GM19324 (cell line): ENCODE results near the gene NAP1L2.
A peak's percentile ranks its signal among the peaks of the same experiment; 100 is the strongest.
"Not testable (repeated sequence)": the region's sequence is repeated elsewhere in the genome, so short reads cannot be mapped to it uniquely, and the experiment has no call there.

Experiments used
- ATAC-seq: cut with Tn5 transposase; IDR thresholded peaks from one replicate; pipeline ENCODE4 v1.9.1; 2021; ENCODE audit warnings: mild to moderate bottlenecking, moderate library complexity; ENCODE audit not compliant: unreplicated experiment, low FRiP score

NAP1L2 gene

DNA sequence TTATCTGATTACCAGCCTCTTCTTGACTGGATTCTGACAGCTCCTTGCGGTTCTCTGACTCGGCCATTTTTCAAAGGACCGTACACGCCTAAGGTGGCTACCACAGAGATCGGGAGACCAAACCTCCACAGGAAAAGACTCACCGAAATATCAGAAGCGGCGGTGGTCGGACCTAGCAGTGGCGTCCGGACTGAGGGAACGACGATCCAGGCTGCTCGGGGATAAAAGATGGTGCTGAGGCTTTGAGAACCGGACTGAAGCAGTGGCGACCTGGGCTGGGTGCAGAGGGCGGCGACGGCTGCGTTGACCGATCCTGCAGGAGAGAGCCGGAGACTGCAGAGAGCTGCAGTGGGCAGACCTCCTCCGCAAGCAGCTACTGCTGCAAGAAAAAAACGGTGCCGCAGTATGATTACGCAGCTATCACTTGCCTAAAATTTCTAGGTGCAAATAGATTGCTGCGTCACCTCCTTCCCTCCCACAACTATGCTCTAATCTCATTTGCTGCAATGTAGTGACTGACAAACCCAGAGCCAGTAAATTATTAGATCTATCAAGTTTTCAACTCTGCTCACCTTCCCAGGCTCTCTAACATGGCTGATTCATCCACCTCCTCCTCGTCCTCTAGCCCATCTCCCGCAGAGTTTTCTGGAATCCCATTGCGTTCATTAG is at the start of gene NAP1L2:
Gene NAP1L2, minus strand, starts transcription at position 426 of the 669 bp plus-strand sequence. Its CDS starts 359 bp downstream, at position 67.
- ATAC-seq = peak; percentile 86

DNA sequence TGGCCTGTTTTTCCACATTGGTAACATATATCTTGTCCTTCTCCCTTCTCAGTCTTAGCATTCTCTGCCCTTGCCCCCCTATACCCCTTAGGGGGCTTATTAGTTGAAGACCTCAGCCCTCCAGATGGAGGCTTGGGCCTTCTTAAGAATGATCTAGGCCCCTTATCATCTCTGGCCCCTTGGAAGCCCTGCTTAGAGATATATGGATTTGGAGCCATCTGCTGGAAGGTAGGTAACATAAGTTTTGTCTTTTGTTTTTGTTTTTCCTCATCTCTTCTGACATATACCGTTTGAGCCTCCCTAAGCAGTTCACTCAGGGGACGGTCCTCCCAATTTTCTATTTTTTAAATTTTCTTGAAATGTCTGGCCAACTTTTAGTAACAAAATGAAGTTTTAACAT is 48.3 kb upstream of the NAP1L2 start:
- ATAC-seq = no peak

DNA sequence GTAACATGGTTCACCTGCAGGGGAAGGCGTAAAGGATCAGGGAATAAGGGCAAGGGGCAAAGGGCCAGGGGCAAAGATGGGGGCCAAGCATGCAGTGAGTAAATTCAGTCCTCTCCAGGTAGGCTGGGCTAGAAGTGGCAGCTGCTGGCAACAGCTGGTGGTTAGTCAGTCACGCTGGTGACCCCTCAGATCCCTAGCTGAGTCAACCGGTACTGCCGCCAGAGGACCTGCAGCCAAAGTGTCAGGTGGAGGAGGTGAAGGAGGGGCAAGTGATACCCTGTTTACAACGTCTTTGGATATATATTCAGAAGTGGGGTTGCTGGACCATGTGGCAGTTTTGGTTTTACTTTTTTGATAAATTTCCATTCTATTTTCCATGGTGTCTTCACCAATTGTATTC is 24.6 kb upstream of the NAP1L2 start:
- no peak for ATAC-seq

GRCh38 chrX:73217621-73218020 is 3.0 kb upstream of the NAP1L2 start:
- no peak for ATAC-seq

DNA sequence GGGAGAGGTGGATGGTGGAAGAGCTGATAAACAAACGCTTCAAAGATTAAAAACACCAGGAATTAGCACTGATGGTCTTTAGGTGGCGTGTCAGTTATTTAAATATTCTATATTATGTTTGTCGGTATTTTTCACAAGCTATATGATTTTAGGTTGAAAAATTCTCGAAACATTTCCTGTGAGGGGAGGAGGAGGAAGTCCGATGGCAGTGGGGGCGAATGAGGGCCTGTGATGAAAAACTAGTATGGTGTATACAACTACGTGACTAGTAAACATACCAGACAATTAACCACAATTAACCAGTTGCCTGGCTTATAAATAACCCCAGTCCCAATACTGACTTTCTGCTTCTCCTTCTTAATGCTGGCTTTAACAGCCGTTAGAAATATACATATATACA is 595 bp upstream of the NAP1L2 start:
- no peak for ATAC-seq

DNA sequence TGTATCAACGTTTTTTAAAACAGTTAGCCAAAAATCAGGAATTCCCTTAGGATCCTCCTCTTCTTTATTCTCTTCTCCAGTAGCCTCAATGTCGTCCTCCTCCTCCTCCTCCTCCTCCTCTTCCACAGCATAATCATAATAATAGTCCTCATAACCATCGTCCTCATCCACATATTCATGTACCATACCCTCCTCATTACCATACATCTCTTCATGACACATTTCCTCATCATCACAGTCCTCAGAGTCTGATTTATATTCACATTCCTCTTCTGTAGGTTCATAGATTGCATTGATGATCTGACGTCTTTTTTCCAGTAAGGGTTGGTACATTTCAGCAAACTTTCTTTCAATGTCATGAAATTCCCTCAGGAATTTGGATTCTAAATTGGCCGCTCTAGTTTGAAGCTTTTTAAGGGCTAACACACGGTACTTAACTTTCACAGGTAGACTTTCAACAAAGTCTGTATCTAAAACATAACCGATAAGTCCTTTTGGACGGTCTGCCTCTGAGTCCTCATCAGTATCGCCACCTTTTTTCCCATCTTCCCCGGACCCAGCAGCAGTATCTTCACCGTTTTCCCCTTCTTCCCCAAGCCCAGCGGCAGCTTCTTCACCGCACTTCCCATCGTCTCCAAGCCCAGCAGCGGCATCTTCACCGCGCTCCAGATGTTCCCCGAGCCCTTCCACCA is 771 bp downstream of the NAP1L2 start:
- no peak for ATAC-seq

DNA sequence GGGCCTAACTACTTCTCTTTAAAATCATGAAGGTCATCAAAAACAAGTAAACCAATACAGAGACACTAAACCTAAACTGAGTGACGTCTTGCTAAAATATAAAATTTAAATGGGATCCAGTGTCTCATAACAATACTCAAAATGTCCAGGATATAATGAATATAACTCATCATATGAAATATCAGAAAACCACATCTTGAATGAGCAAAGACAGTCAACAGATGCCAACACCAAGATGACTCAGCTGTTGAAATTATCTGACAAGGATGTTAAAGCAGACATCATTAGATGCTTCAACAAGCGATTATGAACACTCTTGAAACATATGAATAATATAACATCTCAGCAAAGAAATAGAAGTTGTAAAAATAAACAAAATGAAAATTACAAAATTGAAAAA is 8.3 kb downstream of the NAP1L2 start:
- ATAC-seq = no peak

DNA sequence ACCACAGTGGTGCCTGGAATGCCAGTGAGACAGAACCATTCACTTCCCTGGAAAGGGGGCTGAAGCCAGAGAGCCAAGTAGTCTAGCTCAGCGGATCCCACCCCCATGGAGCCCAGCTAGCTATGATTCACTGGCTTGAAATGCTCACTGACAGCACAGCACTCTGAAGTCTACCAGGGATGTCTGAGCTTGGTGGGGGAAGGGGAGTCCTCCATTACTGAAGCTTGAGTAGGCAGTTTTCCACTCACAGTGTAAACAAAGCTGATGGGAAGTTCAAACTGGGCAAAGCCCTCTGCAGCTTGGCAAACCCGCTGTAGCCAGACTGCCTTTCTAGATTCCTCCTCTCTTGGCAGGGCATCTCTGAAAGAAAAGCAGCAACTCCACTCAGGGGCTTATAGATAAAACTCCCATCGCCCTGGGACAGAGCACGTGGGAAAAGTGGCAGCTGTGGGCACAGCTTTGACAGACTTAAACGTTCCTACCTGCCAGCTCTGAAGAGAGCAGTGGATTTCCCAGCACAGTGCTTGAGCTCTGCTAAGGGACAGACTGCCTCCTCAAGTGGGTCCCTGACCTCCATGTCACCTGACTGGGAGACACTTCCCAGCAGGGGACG is 32.0 kb downstream of the NAP1L2 start:
- ATAC-seq = no peak

DNA sequence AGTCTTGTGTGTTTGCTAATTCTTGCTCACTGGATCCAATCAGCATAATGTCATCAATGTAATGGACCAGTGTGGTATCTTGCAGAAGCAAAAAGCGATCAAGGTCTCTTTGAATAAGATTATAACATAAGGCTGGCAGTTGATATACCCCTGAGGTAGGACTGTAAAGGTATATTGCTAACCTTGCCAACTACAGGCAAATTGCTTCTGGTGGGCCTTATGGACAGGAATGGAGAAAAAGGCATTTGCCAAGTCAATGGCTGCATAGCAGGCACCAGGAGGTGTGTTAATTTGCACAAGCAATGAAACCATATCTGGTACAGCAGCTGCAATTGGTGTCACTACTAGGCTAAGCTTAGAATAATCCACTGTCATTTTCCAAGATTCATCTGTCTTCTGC is 45.7 kb downstream of the NAP1L2 start:
- not testable (repeated sequence) for ATAC-seq
